Activated T-helper 2 cell treated with anti-CD3 and anti-CD28 coated beads, Interferon-gamma antibody, Interleukin-2, Interleukin-4, amounts not matched to agents 10 μg/mL and 5 μg/mL and 100 μg/mL, durations not matched to agents 14 hours and 24 hours and 36 hours (primary cell): Measurements from ENCODE around the gene HENMT1. TPM values are rescaled to one million over a fixed set of nuclear protein-coding genes. Genes with fewer than 3 reads are reported as not detected.
A peak's percentile ranks its signal among the peaks of the same experiment; 100 is the strongest.
"Not testable (repeated sequence)": the region's sequence is repeated elsewhere in the genome, so short reads cannot be mapped to it uniquely, and the experiment has no call there.

Experiments used
- DNase-seq: peaks from one replicate; pipeline ENCODE4 v3.0.0; 2021; ENCODE audit warnings: low spot score
- H3K27ac Mint-ChIP-seq: one replicate; pipeline ENCODE4 v1.8.0; 2021; ENCODE audit warnings: mixed read lengths
- H3K27me3 Mint-ChIP-seq: one replicate; pipeline ENCODE4 v1.8.0; 2021; ENCODE audit warnings: low read depth, mixed read lengths
- H3K36me3 Mint-ChIP-seq: one replicate; pipeline ENCODE4 v1.8.0; 2021; ENCODE audit warnings: low read depth, mixed read lengths
- H3K4me1 Mint-ChIP-seq: one replicate; pipeline ENCODE4 v1.8.0; 2021; ENCODE audit warnings: low read depth, mixed read lengths
- H3K4me3 Mint-ChIP-seq: one replicate; pipeline ENCODE4 v1.8.0; 2021; ENCODE audit warnings: low read depth, mild to moderate bottlenecking, moderate library complexity, mixed read lengths
- H3K9me3 Mint-ChIP-seq: one replicate; pipeline ENCODE4 v1.8.0; 2021; ENCODE audit warnings: mixed read lengths
- intact Hi-C: fragments of 100-400 bp; cut with micrococcal nuclease; formaldehyde crosslinking; loops from one replicate; pipeline ENCODE4 v1.15.1; 2023
- total RNA-seq: library from RNA; stranded (reverse); gene quantifications from 2 replicates; pipeline ENCODE4 v1.2.3, GENCODE V29; 2022

The HENMT1 gene
- total RNA-seq, 1 donor from 2014 or later = 16.5 TPM

- peaks cover 30% of the 10 kb centered on the region for H3K4me1 Mint-ChIP-seq
- H3K4me3 Mint-ChIP-seq = peak within 1 kb of the TSS; percentile 98
- peak within 1 kb of the TSS; percentile 99 for H3K27ac Mint-ChIP-seq
- H3K36me3 Mint-ChIP-seq = peaks cover 44% of the 10 kb centered on the region
- H3K27me3 Mint-ChIP-seq = peaks cover 5% of the 10 kb centered on the region
- intact Hi-C loops = loop anchor here (1.0 to 10.0 kb wide), 11 partner anchors 12 to 480 kb away; partner anchors contain the start of genes CLCC1, ELAPOR1, GPSM2 and HENMT1
- H3K9me3 Mint-ChIP-seq = no peaks in the 10 kb centered on the region
- peak; percentile 93 for DNase-seq
These were observed 31.2 kb upstream of the HENMT1 start, which contains the start of gene PRPF38B for GRCh38 chr1:108691942-108692723. Gene PRPF38B, plus strand, starts transcription at chr1:108692310. Its CDS starts 282 bp downstream, at chr1:108692592.

- Mint-ChIP-seq H3K27me3 (peaks cover 5% of the 10 kb centered on the region), H3K36me3 (peaks cover 36% of the 10 kb centered on the region)
- intact Hi-C loops = loop anchor here (5.0 to 10.0 kb wide), 4 partner anchors 183 to 479 kb away; partner anchors contain the start of genes CLCC1, ELAPOR1 and GPSM2
These were observed 30.4 kb upstream of the HENMT1 start for GRCh38 chr1:108691128-108691941.

GRCh38 chr1:108686614-108687313, 25.9 kb upstream of the HENMT1 start:
- no peak for DNase-seq
- H3K36me3 Mint-ChIP-seq = no peaks in the 10 kb centered on the region
- no peaks in the 10 kb centered on the region for H3K9me3 Mint-ChIP-seq
- H3K27ac Mint-ChIP-seq = no peak overlapping the region
- H3K4me3 Mint-ChIP-seq = no peak overlapping the region
- H3K27me3 Mint-ChIP-seq = peaks cover 9% of the 10 kb centered on the region
- intact Hi-C loops = no loop called here
- H3K4me1 Mint-ChIP-seq = peaks cover 15% of the 10 kb centered on the region

More at GRCh38 chr1:108691128-108691941, 30.4 kb upstream of the HENMT1 start:
- peak overlapping the region; percentile 99 for H3K27ac Mint-ChIP-seq
- H3K4me3 Mint-ChIP-seq = peak overlapping the region; percentile 98
- DNase-seq = no peak
- H3K9me3 Mint-ChIP-seq = no peaks in the 10 kb centered on the region
- peaks cover 26% of the 10 kb centered on the region for H3K4me1 Mint-ChIP-seq

GRCh38 chr1:108685529-108685928, 24.6 kb upstream of the HENMT1 start:
- Mint-ChIP-seq H3K27ac (no peak overlapping the region), H3K4me3 (no peak overlapping the region), H3K4me1 (peaks cover 10% of the 10 kb centered on the region), H3K36me3 (no peaks in the 10 kb centered on the region), H3K9me3 (no peaks in the 10 kb centered on the region), H3K27me3 (peaks cover 9% of the 10 kb centered on the region)
- no peak for DNase-seq
- intact Hi-C loops = no loop called here

- H3K9me3 Mint-ChIP-seq, H3K27ac Mint-ChIP-seq, DNase-seq, H3K27me3 Mint-ChIP-seq, H3K36me3 Mint-ChIP-seq, intact Hi-C loops, H3K4me3 Mint-ChIP-seq: not testable (repeated sequence)
- peaks cover 14% of the 10 kb centered on the region for H3K4me1 Mint-ChIP-seq
These were observed 20.8 kb upstream of the HENMT1 start for GRCh38 chr1:108681701-108682100.

GRCh38 chr1:108679586-108680213, 18.8 kb upstream of the HENMT1 start:
- peaks cover 4% of the 10 kb centered on the region for H3K27me3 Mint-ChIP-seq
- H3K27ac Mint-ChIP-seq = peak overlapping the region; percentile 17
- H3K36me3 Mint-ChIP-seq = no peaks in the 10 kb centered on the region
- peaks cover 14% of the 10 kb centered on the region for H3K4me1 Mint-ChIP-seq
- no peak for DNase-seq
- no peaks in the 10 kb centered on the region for H3K9me3 Mint-ChIP-seq
- intact Hi-C loops = no loop called here
- H3K4me3 Mint-ChIP-seq = no peak overlapping the region

GRCh38 chr1:108678706-108679105, 17.8 kb upstream of the HENMT1 start:
- no peaks in the 10 kb centered on the region for H3K9me3 Mint-ChIP-seq
- H3K4me3 Mint-ChIP-seq = no peak overlapping the region
- no peak for DNase-seq
- intact Hi-C loops = no loop called here
- H3K4me1 Mint-ChIP-seq = peaks cover 14% of the 10 kb centered on the region
- no peak overlapping the region for H3K27ac Mint-ChIP-seq
- peaks cover 5% of the 10 kb centered on the region for H3K27me3 Mint-ChIP-seq
- no peaks in the 10 kb centered on the region for H3K36me3 Mint-ChIP-seq

- Mint-ChIP-seq H3K4me1 (peaks cover 9% of the 10 kb centered on the region), H3K27ac (no peak overlapping the region), H3K27me3 (peaks cover 14% of the 10 kb centered on the region), H3K9me3 (peaks cover 7% of the 10 kb centered on the region), H3K4me3 (no peak overlapping the region), H3K36me3 (no peaks in the 10 kb centered on the region)
- DNase-seq = no peak
- intact Hi-C loops = no loop called here
These were observed 10.2 kb upstream of the HENMT1 start for GRCh38 chr1:108671143-108671542.

- Mint-ChIP-seq H3K4me3 (no peak overlapping the region), H3K36me3 (no peaks in the 10 kb centered on the region), H3K27ac (no peak overlapping the region), H3K27me3 (peaks cover 14% of the 10 kb centered on the region), H3K9me3 (peaks cover 7% of the 10 kb centered on the region), H3K4me1 (peaks cover 9% of the 10 kb centered on the region)
- no peak for DNase-seq
- intact Hi-C loops = no loop called here
These were observed 9.4 kb upstream of the HENMT1 start for GRCh38 chr1:108670131-108670773.

- Mint-ChIP-seq H3K4me1 (peaks cover 9% of the 10 kb centered on the region), H3K9me3 (peaks cover 7% of the 10 kb centered on the region), H3K4me3 (no peak overlapping the region), H3K36me3 (no peaks in the 10 kb centered on the region), H3K27ac (no peak overlapping the region), H3K27me3 (peaks cover 14% of the 10 kb centered on the region)
- intact Hi-C loops = no loop called here
- DNase-seq = no peak
These were observed 8.8 kb upstream of the HENMT1 start for GRCh38 chr1:108669679-108670078.

GRCh38 chr1:108668777-108669176, 7.9 kb upstream of the HENMT1 start:
- Mint-ChIP-seq H3K27ac (no peak overlapping the region), H3K9me3 (peaks cover 7% of the 10 kb centered on the region), H3K27me3 (peaks cover 11% of the 10 kb centered on the region), H3K4me1 (peaks cover 9% of the 10 kb centered on the region), H3K36me3 (no peaks in the 10 kb centered on the region), H3K4me3 (no peak overlapping the region)
- intact Hi-C loops = no loop called here
- DNase-seq = no peak

GRCh38 chr1:108667422-108667821, 6.5 kb upstream of the HENMT1 start:
- H3K4me1 Mint-ChIP-seq = peaks cover 16% of the 10 kb centered on the region
- H3K27me3 Mint-ChIP-seq, intact Hi-C loops, DNase-seq, H3K4me3 Mint-ChIP-seq, H3K27ac Mint-ChIP-seq, H3K9me3 Mint-ChIP-seq, H3K36me3 Mint-ChIP-seq: not testable (repeated sequence)
